GM21528 (cell line): Measurements from ENCODE around the gene PDK4.
"Not testable (repeated sequence)": the region's sequence is repeated elsewhere in the genome, so short reads cannot be mapped to it uniquely, and the experiment has no call there.

Source experiments
- ATAC-seq: cut with Tn5 transposase; IDR thresholded peaks from one replicate; pipeline ENCODE4 v1.9.1; 2021; ENCODE audit warnings: mild to moderate bottlenecking, moderate library complexity; ENCODE audit not compliant: unreplicated experiment, low FRiP score

The PDK4 gene

GRCh38 chr7:95578299-95578855, 17.9 kb downstream of the PDK4 start:
- no peak for ATAC-seq

- no peak for ATAC-seq
These were observed 19.2 kb downstream of the PDK4 start for GRCh38 chr7:95577137-95577536.

- ATAC-seq: no peak
These were observed 26.6 kb downstream of the PDK4 start for GRCh38 chr7:95569720-95570119.

GRCh38 chr7:95560674-95561073, 35.6 kb downstream of the PDK4 start:
- ATAC-seq: no peak

- ATAC-seq: no peak
These were observed 37.5 kb downstream of the PDK4 start for GRCh38 chr7:95558864-95559263.

- no peak for ATAC-seq
These were observed 39.5 kb downstream of the PDK4 start for GRCh38 chr7:95556777-95557176.

- ATAC-seq: no peak
These were observed 42.4 kb downstream of the PDK4 start for GRCh38 chr7:95553939-95554338.

GRCh38 chr7:95552010-95552926, 44.0 kb downstream of the PDK4 start:
- not testable (repeated sequence) for ATAC-seq

GRCh38 chr7:95550546-95550945, 45.8 kb downstream of the PDK4 start:
- ATAC-seq: no peak

- ATAC-seq: no peak
These were observed 46.3 kb downstream of the PDK4 start for GRCh38 chr7:95549818-95550529.

- ATAC-seq: no peak
These were observed 48.7 kb downstream of the PDK4 start for GRCh38 chr7:95547361-95548348.

- no peak for ATAC-seq
These were observed 49.7 kb downstream of the PDK4 start for GRCh38 chr7:95546647-95547046.

GRCh38 chr7:95545673-95546072, 50.6 kb downstream of the PDK4 start:
- no peak for ATAC-seq

- ATAC-seq: no peak
These were observed 51.2 kb downstream of the PDK4 start for GRCh38 chr7:95545007-95545615.

- no peak for ATAC-seq
These were observed 52.1 kb downstream of the PDK4 start for GRCh38 chr7:95544171-95544570.

- no peak for ATAC-seq
These were observed 53.0 kb downstream of the PDK4 start for GRCh38 chr7:95543312-95543711.

GRCh38 chr7:95540366-95540765, 56.0 kb downstream of the PDK4 start:
- no peak for ATAC-seq

- no peak for ATAC-seq
These were observed 56.9 kb downstream of the PDK4 start for GRCh38 chr7:95539426-95539825.

GRCh38 chr7:95537468-95537867, 58.8 kb downstream of the PDK4 start:
- ATAC-seq: no peak
